ENCODE results near the gene NXN. TPM values are rescaled to one million over a fixed set of nuclear protein-coding genes. Genes with fewer than 3 reads are reported as not detected.

NXN gene
- polyA plus RNA-seq, 1 of the 3 experiments (the other 2 are of a cell fraction), result 23.9 TPM

- 98% methylated on average over 18 of the region's 21 CpGs for WGBS (ENCODE audit: low lambda C conversion rate)
- ChIA-PET POLR2A (no interaction called here), CTCF (interaction anchor here (1.7 to 2.3 kb wide), 2 partner anchors 9 to 11 kb away, joined by 8 to 9 read pairs; partner anchors contain the start of gene TIMM22)
- peaks cover 17% of the 10 kb centered on the region for H3F3A ChIP-seq (replicated peaks; ENCODE audit: insufficient read depth)
- H3K9me2 ChIP-seq, result no peaks in the 10 kb centered on the region
- H3K9ac ChIP-seq, result no peak overlapping the region
- no peak overlapping the region for H2AFZ ChIP-seq (ENCODE audit: low read depth)
- peaks cover 20 to 54% of the 10 kb centered on the region in 2 experiments for H3K36me3 ChIP-seq (replicated peaks in 1 of 2; ENCODE audit: control insufficient read depth in 1 of 2, insufficient read depth in 2 of 2, low read length in 1 of 2)
- H3K9me3 ChIP-seq, result no peaks in the 10 kb centered on the region
- peak; percentile 19 for DNase-seq
- peaks cover 32% of the 10 kb centered on the region for H4K20me1 ChIP-seq (ENCODE audit: insufficient read depth)
- peaks cover 7 to 22% of the 10 kb centered on the region in 2 experiments; a peak in 3 of 4 replicates for H3K4me1 ChIP-seq (ENCODE audit: control insufficient read depth in 1 of 2, insufficient read depth in 2 of 2, low read depth in 1 of 2, low read length in 1 of 2)
- H3K4me3 ChIP-seq (ENCODE audit: low read depth in 2 of 2, low read length in 1 of 2), result no peak overlapping the region
- TF ChIP-seq NRF1 (IDR thresholded peaks at IDR 0.05; ENCODE audit: low read depth, low read length) (no peak), FOXJ3 (CRISPR knock-in tag; IDR thresholded peaks at IDR 0.05) (no peak), JUND (IDR thresholded peaks at IDR 0.05) (no peak), PBX3 (IDR thresholded peaks at IDR 0.05) (no peak), EP300 (IDR thresholded peaks at IDR 0.05; ENCODE audit: borderline replicate concordance in 1 of 2, low read depth in 1 of 2, low read length in 1 of 2) (no peak), TEAD4 (IDR thresholded peaks at IDR 0.05; ENCODE audit: borderline replicate concordance, insufficient read depth) (no peak), MXI1 (IDR thresholded peaks at IDR 0.05; ENCODE audit: low read depth, low read length) (no peak), MAX (IDR thresholded peaks at IDR 0.05; ENCODE audit: low read depth) (no peak), NFIC (IDR thresholded peaks at IDR 0.05; ENCODE audit: borderline replicate concordance) (no peak), RAD21 (IDR thresholded peaks at IDR 0.05; ENCODE audit: low read length) (no peak), IRF3 (IDR thresholded peaks at IDR 0.05; ENCODE audit: low read depth, low read length) (no peak), USF2 (IDR thresholded peaks at IDR 0.05; ENCODE audit: borderline replicate concordance, low read depth, low read length) (no peak), YY1 (IDR thresholded peaks at IDR 0.05; ENCODE audit: low read depth) (no peak), REST (IDR thresholded peaks at IDR 0.05; ENCODE audit: low read depth, low read length) (no peak), RFX5 (IDR thresholded peaks at IDR 0.05; ENCODE audit: low read length) (no peak)
- H3K4me2 ChIP-seq, result no peak overlapping the region
- H3K79me2 ChIP-seq (ENCODE audit: insufficient read depth), result no peaks in the 10 kb centered on the region
- no peaks in the 10 kb centered on the region for H3K27me3 ChIP-seq (ENCODE audit: insufficient read depth)
- no peak overlapping the region for H3K27ac ChIP-seq (ENCODE audit: low read depth in 2 of 2, low read length in 1 of 2)
Measured at GRCh38 chr17:1008008-1008761, 28.6 kb upstream of the NXN start.
